Endothelial cell of umbilical vein (primary cell): ENCODE results near the gene KLHL9. TPM values are rescaled to one million over a fixed set of nuclear protein-coding genes. Genes with fewer than 3 reads are reported as not detected.

ENCODE experiments used
- BruUV-seq: library from RNA; stranded (reverse); fragments of 400-500 nt; replicated peaks from 2 replicates; lab custom pipeline; 2021; lab: Mats Ljungman, UMichigan
- CTCF ChIA-PET: fragments of 300-600, 350-600 bp; sonication (Branson Sonifier 250); formaldehyde crosslinking; loops from one replicate; lab custom pipeline; 2021; ENCODE audit warnings: antibody characterized with exemption, inconsistent platforms; lab: Charles Lee
- POLR2A ChIA-PET: fragments of 300-600, 350-600 bp; sonication (Branson Sonifier 250); formaldehyde crosslinking; loops from one replicate; lab custom pipeline; 2021; ENCODE audit warnings: antibody characterized with exemption, inconsistent platforms; lab: Charles Lee
- DNase-seq: peaks from one replicate; pipeline ENCODE4 v3.0.0-alpha.2; 2011; ENCODE audit warnings: low read depth, low spot score
- FAIRE-seq: peaks from 2 replicates; lab custom pipeline; 2011; peaks lifted over from hg19 to GRCh38; lab: Jason Lieb, UNC
- H2AFZ ChIP-seq: 2 replicates; pipeline ENCODE4 v1.6.0; 2012; ENCODE audit warnings: low read depth, low read length, control low read depth, inconsistent platforms
- H3K27ac ChIP-seq: 2 replicates; pipeline ENCODE4 v1.5.1; 2011; ENCODE audit warnings: low read depth, mild to moderate bottlenecking, control low read depth, low read length, moderate library complexity; ENCODE audit not compliant: insufficient read depth
- H3K27me3 ChIP-seq, 2 experiments: 2 replicates each; pipeline versions ENCODE4 v1.6.0 to v1.6.1; 2011; ENCODE audit warnings: low read length in 2 of 2, mixed read lengths in 1 of 2; ENCODE audit not compliant: control insufficient read depth in 2 of 2, insufficient read depth in 2 of 2
- H3K36me3 ChIP-seq, 2 experiments: 2 replicates in 1 of 2; 3 replicates in 1 of 2; pipeline ENCODE4 v1.5.1; 2011; ENCODE audit warnings: low read length in 2 of 2, mild to moderate bottlenecking in 1 of 2, moderate library complexity in 1 of 2; ENCODE audit not compliant: control insufficient read depth in 2 of 2, insufficient read depth in 2 of 2; ENCODE audit errors: extremely low read depth in 1 of 2
- H3K4me1 ChIP-seq: 3 replicates; pipeline ENCODE4 v1.5.1; 2011; ENCODE audit warnings: mild to moderate bottlenecking, low read length; ENCODE audit not compliant: control insufficient read depth, insufficient read depth; ENCODE audit errors: extremely low read depth
- H3K4me2 ChIP-seq: 2 replicates; pipeline ENCODE4 v1.6.1; 2011; ENCODE audit warnings: low read length, control low read depth, mixed read lengths; ENCODE audit not compliant: insufficient read depth
- H3K4me3 ChIP-seq, 3 experiments: fragments of 200-600 bp in 1 of 3; sonication (generic), shearing (Covaris generic) in 1 of 3; replicated peaks in 1 of 3; 2 replicates each; pipeline ENCODE4 v1.5.1; 2011 to 2016; ENCODE audit warnings: control low read depth in 3 of 3, low read length in 3 of 3, mild to moderate bottlenecking in 2 of 3, inconsistent platforms in 1 of 3, low read depth in 1 of 3, moderate library complexity in 1 of 3; ENCODE audit not compliant: insufficient read depth in 1 of 3
- H3K79me2 ChIP-seq: 2 replicates; pipeline ENCODE4 v1.6.0; 2012; ENCODE audit warnings: low read length, inconsistent platforms; ENCODE audit not compliant: control insufficient read depth, insufficient read depth
- H3K9ac ChIP-seq: replicated peaks from 2 replicates; pipeline ENCODE3; 2011; ENCODE audit warnings: low read length, control low read depth; ENCODE audit not compliant: insufficient read depth; ENCODE audit errors: extremely low read depth
- H3K9me1 ChIP-seq: replicated peaks from 3 replicates; pipeline ENCODE4 v1.6.0; 2011; ENCODE audit warnings: mild to moderate bottlenecking, low read length; ENCODE audit not compliant: control insufficient read depth, insufficient read depth; ENCODE audit errors: extremely low read depth
- H3K9me3 ChIP-seq: replicated peaks from 2 replicates; pipeline ENCODE4 v1.5.1; 2012; ENCODE audit warnings: low read length, inconsistent platforms; ENCODE audit not compliant: control insufficient read depth, insufficient read depth
- H4K20me1 ChIP-seq: replicated peaks from 2 replicates; pipeline ENCODE3; 2011; ENCODE audit warnings: mild to moderate bottlenecking, low read length; ENCODE audit not compliant: control insufficient read depth, insufficient read depth; ENCODE audit errors: extremely low read depth
- EZH2 ChIP-seq: IDR thresholded peaks from 2 replicates; pipeline ENCODE4 v1.6.1; 2012; ENCODE audit warnings: borderline replicate concordance, low read depth, mild to moderate bottlenecking, moderate library complexity, low read length, inconsistent platforms; ENCODE audit not compliant: severe bottlenecking
- FOS ChIP-seq: IDR thresholded peaks from 2 replicates; pipeline ENCODE4 v1.6.1; 2011; ENCODE audit warnings: mild to moderate bottlenecking, low read length, moderate library complexity, borderline replicate concordance; ENCODE audit not compliant: insufficient read depth
- GATA2 ChIP-seq: IDR thresholded peaks from 2 replicates; pipeline ENCODE4 v1.7.0; 2011; ENCODE audit warnings: low read depth, mild to moderate bottlenecking, moderate library complexity, mixed read lengths, low read length; ENCODE audit not compliant: insufficient read length, insufficient read depth
- JUN ChIP-seq: IDR thresholded peaks from 2 replicates; pipeline ENCODE4 v1.6.1; 2011; ENCODE audit warnings: borderline replicate concordance, low read depth; ENCODE audit not compliant: insufficient read length, insufficient read depth
- POLR2A ChIP-seq: IDR thresholded peaks from 2 replicates; pipeline ENCODE4 v1.6.1; 2012; ENCODE audit warnings: low read depth, mild to moderate bottlenecking, control low read depth, low read length
- POLR2AphosphoS5 ChIP-seq: IDR thresholded peaks from 2 replicates; pipeline ENCODE4 v1.6.1; 2012; ENCODE audit warnings: low read depth, mild to moderate bottlenecking, control low read depth, low read length, moderate library complexity; ENCODE audit not compliant: insufficient read depth
- dilution Hi-C: fragments of 300-500 bp; cut with MboI; formaldehyde crosslinking; loops from one replicate; pipeline ENCODE4 v1.15.0; 2019; ENCODE audit warnings: low sequenced_read_pairs; ENCODE audit not compliant: extremely low pct_ligation_motif_present
- intact Hi-C: fragments of 100-400 bp; cut with micrococcal nuclease; formaldehyde crosslinking; loops from one replicate; pipeline ENCODE4 v1.10.0; 2022
- polyA plus RNA-seq, 4 experiments: library from polyadenylated mRNA; depleted of rRNA in 3 of 4; stranded (reverse) in 3 of 4; unstranded in 1 of 4; fragments of >200 nt; gene quantifications; 2 replicates each; pipeline versions ENCODE4 v1.2.1 to v1.2.3, GENCODE V29; 2011 to 2012; ENCODE audit warnings: missing spikeins in 1 of 4
- total RNA-seq: library from RNA; stranded (reverse); gene quantifications from 2 replicates; pipeline ENCODE4 v1.2.3, GENCODE V29; 2021
- TF ChIP-seq, protein P1 (sequence below), 2 donors: IDR thresholded peaks; 1 replicate in 1 of 2; 2 replicates in 1 of 2; pipeline ENCODE4 v1.5.1; 2011; ENCODE audit warnings: low read length in 2 of 2, mild to moderate bottlenecking in 2 of 2, moderate library complexity in 2 of 2, control low read depth in 1 of 2, inconsistent platforms in 1 of 2, low read depth in 1 of 2; ENCODE audit not compliant: insufficient read depth in 1 of 2; ENCODE audit errors: extremely low read depth in 1 of 2

Gene KLHL9
- total and polyA plus RNA-seq, 2 donors (not counting 3 experiments of a cell fraction or from before 2014, with no cell fraction given), result 8.0 to 23.5 TPM

DNA sequence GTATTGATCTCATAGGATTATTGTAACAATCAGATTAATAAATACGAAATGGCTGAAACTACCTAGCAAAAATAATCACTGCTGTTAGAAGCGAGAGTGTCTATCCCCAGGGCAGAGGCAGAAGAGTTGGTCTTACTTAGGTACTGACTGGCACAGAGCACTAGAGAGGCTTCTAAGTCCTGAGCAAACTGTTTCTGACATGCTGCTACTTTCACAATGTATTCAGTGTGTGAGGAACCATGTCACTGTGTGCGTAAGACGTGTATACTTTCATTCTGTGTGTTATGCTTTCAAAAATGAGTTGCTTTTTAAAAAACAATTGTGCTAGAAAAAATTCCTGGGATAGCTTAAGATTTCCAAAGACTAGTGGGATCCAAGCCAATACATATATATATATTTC lies 5.5 kb upstream of the KLHL9 start:
- DNase-seq (no peak), FAIRE-seq (no peak)
- POLR2A ChIA-PET, result no interaction called here
- Histone ChIP-seq H3K4me3 (no peak overlapping the region), H3K4me1 (no peaks in the 10 kb centered on the region), H3K9me1 (no peaks in the 10 kb centered on the region), H4K20me1 (no peaks in the 10 kb centered on the region), H2AFZ (no peak overlapping the region), H3K9me3 (no peaks in the 10 kb centered on the region), H3K36me3 (no peaks in the 10 kb centered on the region), H3K9ac (no peak overlapping the region), H3K27me3 (peaks cover 17 to 34% of the 10 kb centered on the region in 2 experiments), H3K4me2 (no peak overlapping the region), H3K79me2 (no peaks in the 10 kb centered on the region), H3K27ac (no peak overlapping the region)
- no TSS peak for BruUV-seq
- CTCF ChIA-PET, result interaction anchor here (1.1 kb wide), 1 partner anchor 14 kb away, joined by 3 read pairs; no protein-coding TSS in a partner anchor
- dilution Hi-C loops, result no loop called here
- TF ChIP-seq POLR2A, result no peak
- no peak for TF ChIP-seq EZH2
- TF ChIP-seq FOS, result no peak
- no peak for TF ChIP-seq POLR2AphosphoS5
- TF ChIP-seq JUN, result no peak
- TF ChIP-seq, protein P1, sequence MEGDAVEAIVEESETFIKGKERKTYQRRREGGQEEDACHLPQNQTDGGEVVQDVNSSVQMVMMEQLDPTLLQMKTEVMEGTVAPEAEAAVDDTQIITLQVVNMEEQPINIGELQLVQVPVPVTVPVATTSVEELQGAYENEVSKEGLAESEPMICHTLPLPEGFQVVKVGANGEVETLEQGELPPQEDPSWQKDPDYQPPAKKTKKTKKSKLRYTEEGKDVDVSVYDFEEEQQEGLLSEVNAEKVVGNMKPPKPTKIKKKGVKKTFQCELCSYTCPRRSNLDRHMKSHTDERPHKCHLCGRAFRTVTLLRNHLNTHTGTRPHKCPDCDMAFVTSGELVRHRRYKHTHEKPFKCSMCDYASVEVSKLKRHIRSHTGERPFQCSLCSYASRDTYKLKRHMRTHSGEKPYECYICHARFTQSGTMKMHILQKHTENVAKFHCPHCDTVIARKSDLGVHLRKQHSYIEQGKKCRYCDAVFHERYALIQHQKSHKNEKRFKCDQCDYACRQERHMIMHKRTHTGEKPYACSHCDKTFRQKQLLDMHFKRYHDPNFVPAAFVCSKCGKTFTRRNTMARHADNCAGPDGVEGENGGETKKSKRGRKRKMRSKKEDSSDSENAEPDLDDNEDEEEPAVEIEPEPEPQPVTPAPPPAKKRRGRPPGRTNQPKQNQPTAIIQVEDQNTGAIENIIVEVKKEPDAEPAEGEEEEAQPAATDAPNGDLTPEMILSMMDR (IDR thresholded peaks at IDR 0.05; ENCODE audit: extremely low read depth in 1 of 2, insufficient read depth in 1 of 2, low read depth in 1 of 2, low read length in 2 of 2), result no peak
- no peak for TF ChIP-seq GATA2
- intact Hi-C loops, result no loop called here
